ENCODE measurements around the gene ATP2B2. TPM values are rescaled to one million over a fixed set of nuclear protein-coding genes. Genes with fewer than 3 reads are reported as not detected.

ATP2B2 gene
- total RNA-seq, 1 experiment from 2014 or later = not detected

DNA sequence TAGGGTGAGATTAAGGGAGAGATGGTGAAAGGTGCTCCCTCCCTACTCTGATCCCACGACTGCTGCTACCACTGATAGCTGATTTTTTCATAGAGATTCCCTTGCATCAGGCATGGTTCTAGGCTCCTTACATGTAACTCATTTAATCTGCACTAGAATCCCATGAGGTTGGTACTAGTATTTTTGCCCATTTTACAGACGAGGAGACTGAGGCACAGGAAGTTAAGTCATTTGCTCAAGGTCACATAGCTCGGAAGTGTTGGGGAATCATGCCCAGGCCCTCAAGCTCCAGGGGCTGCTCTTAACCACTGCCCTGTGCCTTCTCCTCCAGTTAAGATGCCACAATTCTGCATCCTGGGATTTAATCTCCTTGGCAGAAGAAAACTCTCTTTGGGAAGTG lies 11.2 kb downstream of the ATP2B2 start:
- ChIA-PET RAD21 (ENCODE audit: low non-redundant PET in 1 of 2, low total read pairs in 2 of 2, uncharacterized antibody in 2 of 2, unreplicated experiment in 2 of 2) (no interaction called here), CTCF (no interaction called here), POLR2A (no interaction called here)
- Histone ChIP-seq H3K9ac (ENCODE audit: low read length) (no peak overlapping the region), H2AFZ (ENCODE audit: low read depth, low read length, poor library complexity, severe bottlenecking) (no peak overlapping the region), H3K9me3 (ENCODE audit: control insufficient read depth in 1 of 2, insufficient read depth in 1 of 2, low read depth in 1 of 2, low read length in 2 of 2) (no peaks in the 10 kb centered on the region), H3K36me3 (ENCODE audit: control insufficient read depth in 1 of 2, insufficient read depth in 2 of 2, low read length in 2 of 2) (no peaks in the 10 kb centered on the region), H3K4me2 (ENCODE audit: low read length) (peak overlapping the region; percentile 58; the same call in 1 of the 2 replicates), H3K27me3 (ENCODE audit: insufficient read depth, low read length) (0 out of 2 replicates have a peak, but pooled peaks cover 4% of the 10 kb centered on the region), H4K20me1 (ENCODE audit: insufficient read depth) (no peaks in the 10 kb centered on the region), H3K4me3 (replicated peaks in 1 of 2; ENCODE audit: low read depth in 1 of 2, low read length in 2 of 2) (no peak overlapping the region), H3K79me2 (ENCODE audit: insufficient read depth, low read length) (no peaks in the 10 kb centered on the region), H3K27ac (ENCODE audit: low read depth, low read length) (no peak overlapping the region), H3K4me1 (ENCODE audit: control insufficient read depth in 1 of 2, insufficient read depth in 2 of 2, low read length in 2 of 2) (peaks cover 18 to 24% of the 10 kb centered on the region in 2 experiments; a peak in 3 of 4 replicates), H3K9me2 (ENCODE audit: insufficient read depth) (no peaks in the 10 kb centered on the region)
- TF ChIP-seq ZNF274 (IDR thresholded peaks at IDR 0.05; ENCODE audit: low read depth, low read length) = no peak
- no peak for TF ChIP-seq CBX3 (IDR thresholded peaks at IDR 0.05; ENCODE audit: low read depth)
- TF ChIP-seq POLR2AphosphoS5 (IDR thresholded peaks at IDR 0.05; ENCODE audit: low read depth, low read length) = no peak
- no peak for TF ChIP-seq EZH2 (IDR thresholded peaks at IDR 0.05)
- BruUV-seq (replicated peaks) = no TSS peak
- intact Hi-C loops (cut with micrococcal nuclease) = no loop called here
- DNase-seq (ENCODE audit: low read depth, low spot score) (no peak), ATAC-seq (no peak)

DNA sequence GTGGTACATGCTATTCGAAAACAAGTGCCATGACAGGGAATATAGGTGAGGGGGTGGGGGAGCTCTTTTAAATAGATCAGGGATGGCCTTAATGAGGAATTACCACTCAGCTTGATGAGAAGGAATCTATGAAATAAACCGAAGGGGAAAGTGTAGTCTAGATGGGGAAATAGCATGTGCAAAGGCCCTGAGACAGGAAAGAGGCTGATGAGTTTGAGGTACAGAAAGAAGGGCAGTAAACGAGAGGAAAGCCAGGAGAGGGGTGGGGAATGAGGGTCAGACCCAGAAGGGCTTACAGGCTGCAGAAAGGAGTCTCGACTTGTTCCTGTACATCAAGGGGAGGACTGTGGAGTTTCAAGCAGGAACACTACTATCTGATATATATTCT lies 12.2 kb downstream of the ATP2B2 start:
- ATAC-seq (no peak), DNase-seq (ENCODE audit: low read depth, low spot score) (no peak)
- H3K4me3 ChIP-seq (replicated peaks in 1 of 2; ENCODE audit: low read depth in 1 of 2, low read length in 2 of 2) = no peak overlapping the region
- peaks cover 18 to 24% of the 10 kb centered on the region in 2 experiments; a peak in 3 of 4 replicates for H3K4me1 ChIP-seq (ENCODE audit: control insufficient read depth in 1 of 2, insufficient read depth in 2 of 2, low read length in 2 of 2)
- intact Hi-C loops (cut with micrococcal nuclease) = no loop called here
- H3K27me3 ChIP-seq (ENCODE audit: insufficient read depth, low read length) = 0 out of 2 replicates have a peak, but pooled peaks cover 4% of the 10 kb centered on the region
- H4K20me1 ChIP-seq (ENCODE audit: insufficient read depth) = no peaks in the 10 kb centered on the region
- no peaks in the 10 kb centered on the region for H3K9me3 ChIP-seq (ENCODE audit: control insufficient read depth in 1 of 2, insufficient read depth in 1 of 2, low read depth in 1 of 2, low read length in 2 of 2)
- H3K9me2 ChIP-seq (ENCODE audit: insufficient read depth) = no peaks in the 10 kb centered on the region
- no peak overlapping the region for H3K9ac ChIP-seq (ENCODE audit: low read length)
- no peaks in the 10 kb centered on the region for H3K36me3 ChIP-seq (ENCODE audit: control insufficient read depth in 1 of 2, insufficient read depth in 2 of 2, low read length in 2 of 2)
- BruUV-seq (replicated peaks) = no TSS peak
- no peak overlapping the region for H3K4me2 ChIP-seq (ENCODE audit: low read length)
- no peaks in the 10 kb centered on the region for H3K79me2 ChIP-seq (ENCODE audit: insufficient read depth, low read length)
- ChIA-PET CTCF (no interaction called here), POLR2A (no interaction called here), RAD21 (ENCODE audit: low non-redundant PET in 1 of 2, low total read pairs in 2 of 2, uncharacterized antibody in 2 of 2, unreplicated experiment in 2 of 2) (no interaction called here)
- H2AFZ ChIP-seq (ENCODE audit: low read depth, low read length, poor library complexity, severe bottlenecking) = no peak overlapping the region
- no peak for TF ChIP-seq CEBPB (IDR thresholded peaks at IDR 0.05; ENCODE audit: low read depth)
- TF ChIP-seq, protein P1, sequence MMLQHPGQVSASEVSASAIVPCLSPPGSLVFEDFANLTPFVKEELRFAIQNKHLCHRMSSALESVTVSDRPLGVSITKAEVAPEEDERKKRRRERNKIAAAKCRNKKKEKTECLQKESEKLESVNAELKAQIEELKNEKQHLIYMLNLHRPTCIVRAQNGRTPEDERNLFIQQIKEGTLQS (IDR thresholded peaks at IDR 0.05) = no peak
- H3K27ac ChIP-seq (ENCODE audit: low read depth, low read length) = no peak overlapping the region

Data from HCT116 (cell line).